HFFc6 (cell line): ENCODE data around the gene METTL13. TPM values are rescaled to one million over a fixed set of nuclear protein-coding genes. Genes with fewer than 3 reads are reported as not detected.

Source experiments
- DNase-seq: peaks from one replicate; pipeline ENCODE4 v3.0.0-alpha.2; 2018
- H3K27ac Mint-ChIP-seq: 2 replicates; pipeline ENCODE4 v1.8.0; 2020; ENCODE audit warnings: mild to moderate bottlenecking, mixed read lengths
- H3K27me3 Mint-ChIP-seq: 2 replicates; pipeline ENCODE4 v1.8.0; 2021; ENCODE audit warnings: mild to moderate bottlenecking, moderate library complexity, mixed read lengths; ENCODE audit not compliant: insufficient read depth
- H3K36me3 Mint-ChIP-seq: 2 replicates; pipeline ENCODE4 v1.8.0; 2021; ENCODE audit warnings: low read depth, mixed read lengths
- H3K4me1 Mint-ChIP-seq: 2 replicates; pipeline ENCODE4 v1.8.0; 2020; ENCODE audit warnings: low read depth, mixed read lengths
- H3K4me3 Mint-ChIP-seq: 2 replicates; pipeline ENCODE4 v1.8.0; 2020; ENCODE audit warnings: mild to moderate bottlenecking, moderate library complexity, mixed read lengths
- H3K9me3 Mint-ChIP-seq: 2 replicates; pipeline ENCODE4 v1.8.0; 2020; ENCODE audit warnings: mild to moderate bottlenecking, mixed read lengths
- total RNA-seq, 6 experiments: library from RNA; stranded (reverse); fragmentation: NEBNext Ultra II Directional; extraction: Animal tissue kit (Norgen Biotek cat#: 25700); gene quantifications; 2 replicates in 1 of 6; 3 replicates in 5 of 6; pipeline ENCODE4 v1.2.3, GENCODE V29; 2021
- TF ChIP-seq, protein P1 (sequence below): fragments of 200-600 bp; sonication (generic); IDR thresholded peaks from 2 replicates; pipeline ENCODE4 v1.5.0; 2021; ENCODE audit warnings: antibody characterized with exemption, mild to moderate bottlenecking

Gene METTL13
- total RNA-seq, 6 experiments from 2014 or later = 23.4 to 31.5 (median 25.4) TPM

DNA sequence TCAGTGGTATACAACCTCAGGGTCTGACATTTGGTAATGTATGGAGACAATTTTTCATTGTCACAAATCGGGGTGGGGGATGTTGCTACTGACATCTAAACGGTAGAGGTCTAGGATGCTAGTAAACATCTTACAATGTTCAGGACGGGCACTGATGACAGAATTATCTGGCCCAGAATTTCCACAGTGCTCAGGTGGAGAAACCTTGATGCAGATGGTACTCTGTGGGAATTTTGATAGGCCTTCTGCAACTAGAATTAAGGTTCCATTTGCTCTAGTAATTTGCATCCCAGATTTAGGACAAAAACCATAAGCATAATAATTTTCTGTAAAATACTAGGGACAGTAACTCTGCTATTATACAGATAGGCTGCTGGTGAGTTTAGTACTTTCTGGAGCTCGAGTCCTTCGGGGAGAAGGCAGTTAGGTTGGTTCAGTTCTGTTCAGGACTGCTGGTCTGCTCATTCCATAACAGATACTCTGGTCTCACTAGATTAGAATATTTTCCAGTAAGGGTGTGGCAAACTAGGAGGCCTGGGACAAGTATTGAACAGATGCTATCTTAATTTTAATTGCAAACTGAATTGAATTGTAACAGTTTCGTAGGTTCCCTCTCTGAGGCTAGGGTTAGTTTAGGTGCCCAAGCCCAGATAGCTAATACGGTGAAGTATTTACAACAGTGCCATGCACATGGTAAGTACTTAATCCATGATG, 11.4 kb downstream of the METTL13 start:
- DNase-seq = no peak
- peak overlapping the region; percentile 92 for H3K27ac Mint-ChIP-seq
- H3K36me3 Mint-ChIP-seq = peaks cover 64% of the 10 kb centered on the region
- no peaks in the 10 kb centered on the region for H3K9me3 Mint-ChIP-seq
- TF ChIP-seq, protein P1, sequence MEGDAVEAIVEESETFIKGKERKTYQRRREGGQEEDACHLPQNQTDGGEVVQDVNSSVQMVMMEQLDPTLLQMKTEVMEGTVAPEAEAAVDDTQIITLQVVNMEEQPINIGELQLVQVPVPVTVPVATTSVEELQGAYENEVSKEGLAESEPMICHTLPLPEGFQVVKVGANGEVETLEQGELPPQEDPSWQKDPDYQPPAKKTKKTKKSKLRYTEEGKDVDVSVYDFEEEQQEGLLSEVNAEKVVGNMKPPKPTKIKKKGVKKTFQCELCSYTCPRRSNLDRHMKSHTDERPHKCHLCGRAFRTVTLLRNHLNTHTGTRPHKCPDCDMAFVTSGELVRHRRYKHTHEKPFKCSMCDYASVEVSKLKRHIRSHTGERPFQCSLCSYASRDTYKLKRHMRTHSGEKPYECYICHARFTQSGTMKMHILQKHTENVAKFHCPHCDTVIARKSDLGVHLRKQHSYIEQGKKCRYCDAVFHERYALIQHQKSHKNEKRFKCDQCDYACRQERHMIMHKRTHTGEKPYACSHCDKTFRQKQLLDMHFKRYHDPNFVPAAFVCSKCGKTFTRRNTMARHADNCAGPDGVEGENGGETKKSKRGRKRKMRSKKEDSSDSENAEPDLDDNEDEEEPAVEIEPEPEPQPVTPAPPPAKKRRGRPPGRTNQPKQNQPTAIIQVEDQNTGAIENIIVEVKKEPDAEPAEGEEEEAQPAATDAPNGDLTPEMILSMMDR = no peak
- H3K4me1 Mint-ChIP-seq = peaks cover 50% of the 10 kb centered on the region
- H3K27me3 Mint-ChIP-seq = no peaks in the 10 kb centered on the region
- no peak overlapping the region for H3K4me3 Mint-ChIP-seq

DNA sequence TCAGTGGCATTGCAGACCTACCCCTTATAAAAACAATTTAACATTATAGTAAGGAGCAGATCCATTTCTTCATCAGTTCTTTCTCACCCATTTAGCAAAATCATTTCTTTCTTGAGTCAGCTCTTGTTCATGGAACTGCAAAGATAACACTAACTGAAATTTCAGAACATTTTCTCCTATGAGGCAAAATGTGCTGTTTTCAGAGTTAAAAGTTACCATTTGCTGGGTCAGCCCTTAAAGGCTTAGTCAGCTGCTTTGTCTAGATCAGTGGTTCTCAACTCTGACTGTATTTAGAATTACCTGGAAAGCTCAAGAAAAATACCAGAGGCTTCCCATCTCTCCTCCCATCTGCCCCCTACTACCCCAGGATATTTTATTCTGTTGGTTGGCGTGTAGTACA, 12.2 kb downstream of the METTL13 start:
- H3K4me3 Mint-ChIP-seq = peak overlapping the region; percentile 69
- peak; percentile 12 for DNase-seq
- no peaks in the 10 kb centered on the region for H3K27me3 Mint-ChIP-seq
- H3K27ac Mint-ChIP-seq = peak overlapping the region; percentile 92
- TF ChIP-seq, protein P1 = no peak
- H3K4me1 Mint-ChIP-seq = peaks cover 48% of the 10 kb centered on the region
- H3K9me3 Mint-ChIP-seq = no peaks in the 10 kb centered on the region
- H3K36me3 Mint-ChIP-seq = peaks cover 57% of the 10 kb centered on the region

DNA sequence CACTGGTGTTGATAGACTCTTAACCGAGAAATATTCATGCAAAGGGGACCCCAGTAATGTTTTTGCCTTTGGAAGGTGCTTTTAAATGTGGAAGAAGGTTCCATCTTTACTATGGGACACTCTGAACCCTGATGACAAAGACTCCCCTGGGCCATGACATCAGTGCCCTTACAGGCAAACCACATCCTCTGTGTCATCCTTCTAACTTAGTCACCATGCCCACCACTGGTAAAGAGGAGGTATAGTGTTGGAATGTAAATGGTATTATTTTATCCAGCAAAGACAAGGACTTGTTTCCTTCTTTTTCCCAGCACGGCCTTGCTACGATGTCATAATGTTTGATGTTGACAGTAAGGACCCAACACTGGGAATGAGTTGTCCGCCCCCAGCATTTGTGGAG, 12.6 kb downstream of the METTL13 start:
- TF ChIP-seq, protein P1 = no peak
- Mint-ChIP-seq H3K36me3 (peaks cover 52% of the 10 kb centered on the region), H3K27ac (peak overlapping the region; percentile 92), H3K4me1 (peaks cover 48% of the 10 kb centered on the region), H3K4me3 (peak overlapping the region; percentile 69), H3K9me3 (no peaks in the 10 kb centered on the region), H3K27me3 (no peaks in the 10 kb centered on the region)
- DNase-seq = peak; percentile 80

DNA sequence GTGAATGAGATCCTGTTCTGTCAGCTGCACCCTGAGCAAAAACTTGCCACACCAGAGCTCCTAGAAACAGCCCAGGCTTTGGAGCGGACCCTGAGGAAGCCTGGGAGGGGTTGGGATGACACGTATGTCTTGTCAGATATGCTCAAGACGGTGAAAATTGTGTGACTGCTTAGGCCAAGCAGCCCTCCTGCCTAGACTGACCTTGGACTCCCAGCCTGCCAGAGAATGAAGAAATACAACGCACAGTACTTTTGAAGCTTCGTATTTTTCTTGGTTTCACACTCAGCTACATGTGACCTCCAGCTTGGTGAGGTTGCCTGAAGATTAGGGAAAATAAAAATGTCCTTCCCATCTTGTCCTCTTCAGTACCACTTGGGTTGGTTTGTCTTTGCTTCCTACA, 15.1 kb downstream of the METTL13 start:
- TF ChIP-seq, protein P1 = no peak
- H3K4me3 Mint-ChIP-seq = no peak overlapping the region
- H3K27me3 Mint-ChIP-seq = peaks cover 2% of the 10 kb centered on the region; the same call in 1 of the 2 replicates
- H3K4me1 Mint-ChIP-seq = peaks cover 50% of the 10 kb centered on the region
- no peak for DNase-seq
- H3K27ac Mint-ChIP-seq = peak overlapping the region; percentile 14; the same call in 1 of the 2 replicates
- no peaks in the 10 kb centered on the region for H3K9me3 Mint-ChIP-seq
- peaks cover 36% of the 10 kb centered on the region for H3K36me3 Mint-ChIP-seq

DNA sequence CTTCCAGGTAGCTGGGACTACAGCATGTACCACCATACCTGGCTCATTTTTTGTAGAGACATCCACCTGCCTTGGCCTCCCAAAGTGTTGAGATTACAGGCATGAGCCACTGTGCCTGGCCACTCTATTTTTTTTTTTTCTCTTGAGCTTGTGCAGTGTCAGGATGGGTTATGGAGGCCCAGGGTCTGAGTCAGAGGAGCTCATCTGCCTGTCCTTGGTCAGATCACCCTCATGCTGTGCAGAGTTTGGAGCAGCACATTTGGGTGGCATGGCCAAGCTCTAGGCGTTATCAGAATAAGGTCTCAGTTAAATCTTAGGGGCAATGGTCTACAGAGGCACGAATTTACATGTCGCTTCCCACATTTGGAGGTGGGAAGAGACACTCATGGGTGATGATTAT, 16.9 kb downstream of the METTL13 start:
- Mint-ChIP-seq H3K4me3 (no peak overlapping the region), H3K36me3 (peaks cover 26% of the 10 kb centered on the region), H3K27me3 (peaks cover 2% of the 10 kb centered on the region; the same call in 1 of the 2 replicates), H3K4me1 (peaks cover 37% of the 10 kb centered on the region), H3K27ac (no peak overlapping the region), H3K9me3 (no peaks in the 10 kb centered on the region)
- TF ChIP-seq, protein P1 = no peak
- DNase-seq = no peak
